ENCODE data around the gene RIF1.

DNA sequence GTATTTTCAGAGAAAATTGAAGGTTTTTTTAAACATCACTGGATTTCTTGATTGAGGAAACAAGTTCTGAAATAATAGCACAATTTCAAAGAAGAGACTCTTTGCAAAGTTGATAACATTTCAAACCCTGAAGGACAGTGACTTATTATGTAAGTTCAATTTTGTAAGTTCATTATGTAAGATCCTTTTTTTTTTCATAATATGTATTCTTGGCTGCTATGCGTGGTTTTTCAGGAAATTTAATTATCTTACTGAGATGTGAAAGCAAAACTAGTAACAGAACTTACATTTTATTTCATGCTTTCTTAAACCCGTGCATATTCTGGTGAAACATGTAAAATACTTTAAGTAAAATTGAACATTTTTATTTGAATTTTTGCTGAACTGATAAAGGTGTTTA lies 65.4 kb downstream of the RIF1 start:
- no peak for TF ChIP-seq EZH2 (IDR thresholded peaks at IDR 0.05)
- TF ChIP-seq, protein P1, sequence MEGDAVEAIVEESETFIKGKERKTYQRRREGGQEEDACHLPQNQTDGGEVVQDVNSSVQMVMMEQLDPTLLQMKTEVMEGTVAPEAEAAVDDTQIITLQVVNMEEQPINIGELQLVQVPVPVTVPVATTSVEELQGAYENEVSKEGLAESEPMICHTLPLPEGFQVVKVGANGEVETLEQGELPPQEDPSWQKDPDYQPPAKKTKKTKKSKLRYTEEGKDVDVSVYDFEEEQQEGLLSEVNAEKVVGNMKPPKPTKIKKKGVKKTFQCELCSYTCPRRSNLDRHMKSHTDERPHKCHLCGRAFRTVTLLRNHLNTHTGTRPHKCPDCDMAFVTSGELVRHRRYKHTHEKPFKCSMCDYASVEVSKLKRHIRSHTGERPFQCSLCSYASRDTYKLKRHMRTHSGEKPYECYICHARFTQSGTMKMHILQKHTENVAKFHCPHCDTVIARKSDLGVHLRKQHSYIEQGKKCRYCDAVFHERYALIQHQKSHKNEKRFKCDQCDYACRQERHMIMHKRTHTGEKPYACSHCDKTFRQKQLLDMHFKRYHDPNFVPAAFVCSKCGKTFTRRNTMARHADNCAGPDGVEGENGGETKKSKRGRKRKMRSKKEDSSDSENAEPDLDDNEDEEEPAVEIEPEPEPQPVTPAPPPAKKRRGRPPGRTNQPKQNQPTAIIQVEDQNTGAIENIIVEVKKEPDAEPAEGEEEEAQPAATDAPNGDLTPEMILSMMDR (IDR thresholded peaks at IDR 0.05) = no peak
- no peak for TF ChIP-seq EZH2phosphoT487 (IDR thresholded peaks at IDR 0.05)
